ENCODE results near the gene KRT3. TPM values are rescaled to one million over a fixed set of nuclear protein-coding genes. Genes with fewer than 3 reads are reported as not detected.

The KRT3 gene
- total RNA-seq, 1 experiment from 2014 or later, result not detected

- no peak for TF ChIP-seq RELA (CRISPR knock-in tag; IDR thresholded peaks at IDR 0.05; ENCODE audit: borderline replicate concordance)
- TF ChIP-seq ZNF396 (CRISPR knock-in tag; IDR thresholded peaks at IDR 0.05; ENCODE audit: borderline replicate concordance), result no peak
- TF ChIP-seq USF2 (CRISPR knock-in tag; IDR thresholded peaks at IDR 0.05), result no peak
- TF ChIP-seq ATF6 (CRISPR knock-in tag; IDR thresholded peaks at IDR 0.05), result no peak
- no peak for TF ChIP-seq ESRRA (CRISPR knock-in tag; IDR thresholded peaks at IDR 0.05; ENCODE audit: borderline replicate concordance)
- TF ChIP-seq CREM (CRISPR knock-in tag; IDR thresholded peaks at IDR 0.05), result no peak
- no peak for TF ChIP-seq E2F1 (CRISPR knock-in tag; IDR thresholded peaks at IDR 0.05)
- TF ChIP-seq ATF3 (CRISPR knock-in tag; conservative IDR thresholded peaks at IDR 0.05), result no peak
- TF ChIP-seq E2F4 (CRISPR knock-in tag; IDR thresholded peaks at IDR 0.05; ENCODE audit: borderline replicate concordance, low read depth), result no peak
- TF ChIP-seq CBFB (CRISPR knock-in tag; IDR thresholded peaks at IDR 0.05; ENCODE audit: low read depth), result no peak
- no peak for TF ChIP-seq ARID4B (CRISPR knock-in tag; IDR thresholded peaks at IDR 0.05; ENCODE audit: borderline replicate concordance)
- TF ChIP-seq E2F5 (CRISPR knock-in tag; IDR thresholded peaks at IDR 0.05), result no peak
- peaks cover 8% of the 10 kb centered on the region for H3K9me3 Mint-ChIP-seq
- ChIA-PET POLR2A (no interaction called here), CTCF (interaction anchor here (0.9 to 1.7 kb wide), 4 partner anchors 79 to 108 kb away, joined by 3 to 8 read pairs (median 3); no protein-coding TSS in a partner anchor)
- peaks cover 4% of the 10 kb centered on the region for H3K27me3 Mint-ChIP-seq (ENCODE audit: low read depth)
- H3K36me3 Mint-ChIP-seq, result no peaks in the 10 kb centered on the region
- DNase-seq (ENCODE audit: low spot score), result no peak
- ATAC-seq, result no peak
- no peak overlapping the region for H3K27ac Mint-ChIP-seq
- no peaks in the 10 kb centered on the region for H3K4me1 Mint-ChIP-seq
- no peak overlapping the region for H3K4me3 Mint-ChIP-seq
Observed at GRCh38 chr12:52771505-52771904, 24.4 kb downstream of the KRT3 start.

GRCh38 chr12:52771088-52771487 lies 24.8 kb downstream of the KRT3 start:
- no peak overlapping the region for H3K4me3 Mint-ChIP-seq
- H3K27ac Mint-ChIP-seq, result no peak overlapping the region
- no peaks in the 10 kb centered on the region for H3K4me1 Mint-ChIP-seq
- ATAC-seq (no peak), DNase-seq (ENCODE audit: low spot score) (no peak)
- ChIA-PET CTCF (interaction anchor here (1.2 to 1.7 kb wide), 2 partner anchors 94 to 109 kb away, joined by 3 to 8 read pairs; no protein-coding TSS in a partner anchor), POLR2A (no interaction called here)
- no peaks in the 10 kb centered on the region for H3K36me3 Mint-ChIP-seq
- H3K27me3 Mint-ChIP-seq (ENCODE audit: low read depth), result peaks cover 4% of the 10 kb centered on the region
- H3K9me3 Mint-ChIP-seq, result peaks cover 8% of the 10 kb centered on the region
- no peak for TF ChIP-seq ZNF263 (CRISPR knock-in tag; IDR thresholded peaks at IDR 0.05; ENCODE audit: low read depth)
- no peak for TF ChIP-seq JAZF1 (CRISPR knock-in tag; IDR thresholded peaks at IDR 0.05)
- TF ChIP-seq CDX4 (CRISPR knock-in tag; IDR thresholded peaks at IDR 0.05; ENCODE audit: borderline replicate concordance), result no peak
- no peak for TF ChIP-seq MYBL2 (CRISPR knock-in tag; IDR thresholded peaks at IDR 0.05)
- no peak for TF ChIP-seq ATF6 (CRISPR knock-in tag; IDR thresholded peaks at IDR 0.05)

All from WTC11 (cell line).